ENCODE data around the gene LAPTM5. TPM values are rescaled to one million over a fixed set of nuclear protein-coding genes. Genes with fewer than 3 reads are reported as not detected.
A peak's percentile ranks its signal among the peaks of the same experiment; 100 is the strongest.

The LAPTM5 gene
- polyA plus RNA-seq, 3 donors = 1,019 to 1,669 (median 1,153) TPM

- Histone ChIP-seq H4K20me1 (ENCODE audit: insufficient read depth, low read length) (peaks cover 51% of the 10 kb centered on the region), H2AFZ (ENCODE audit: insufficient read depth, low read depth, low read length, poor library complexity, severe bottlenecking) (no peak overlapping the region), H3K4me2 (replicated peaks; ENCODE audit: extremely low read depth, low read length, poor library complexity, severe bottlenecking) (no peak overlapping the region), H3K27me3 (ENCODE audit: control insufficient read depth in 2 of 2, insufficient read depth in 2 of 2, low read length in 2 of 2) (no peaks in the 10 kb centered on the region), H3K9ac (ENCODE audit: insufficient read depth, low read length, poor library complexity, severe bottlenecking) (no peak overlapping the region), H3K9me3 (replicated peaks in 1 of 2; ENCODE audit: control insufficient read depth in 1 of 2, insufficient read depth in 1 of 2, low read length in 2 of 2) (no peaks in the 10 kb centered on the region), H3K4me1 (ENCODE audit: control insufficient read depth in 1 of 2, insufficient read depth in 2 of 2, low read length in 2 of 2) (peaks cover 55 to 59% of the 10 kb centered on the region in 2 donors), H3K79me2 (ENCODE audit: insufficient read depth, low read length) (peaks cover 23% of the 10 kb centered on the region), H3K36me3 (replicated peaks in 1 of 2; ENCODE audit: control insufficient read depth in 1 of 2, insufficient read depth in 2 of 2, low read length in 2 of 2) (no peaks in the 10 kb centered on the region), H3K27ac (ENCODE audit: low read depth in 1 of 2, low read length in 2 of 2) (no peak overlapping the region), H3K4me3 (replicated peaks in 1 of 3; ENCODE audit: low read depth in 2 of 3, low read length in 3 of 3) (no peak overlapping the region)
- DNase-seq = peak in 2 of 3 donors; percentile 46 to 55
- Mint-ChIP-seq H3K4me3 (peak overlapping the region in 1 of 2 donors; percentile 30), H3K27me3 (ENCODE audit: low read depth in 3 of 3) (peaks cover 0 to 2% (median under 1%) of the 10 kb centered on the region in 3 donors), H3K36me3 (no peaks in the 10 kb centered on the region), H3K27ac (peak overlapping the region in 1 of 7 donors; percentile 33), H3K4me1 (peaks cover 55% of the 10 kb centered on the region), H3K9me3 (peaks cover 0 to 3% (median 0%) of the 10 kb centered on the region in 7 donors)
- TF ChIP-seq, protein P1, sequence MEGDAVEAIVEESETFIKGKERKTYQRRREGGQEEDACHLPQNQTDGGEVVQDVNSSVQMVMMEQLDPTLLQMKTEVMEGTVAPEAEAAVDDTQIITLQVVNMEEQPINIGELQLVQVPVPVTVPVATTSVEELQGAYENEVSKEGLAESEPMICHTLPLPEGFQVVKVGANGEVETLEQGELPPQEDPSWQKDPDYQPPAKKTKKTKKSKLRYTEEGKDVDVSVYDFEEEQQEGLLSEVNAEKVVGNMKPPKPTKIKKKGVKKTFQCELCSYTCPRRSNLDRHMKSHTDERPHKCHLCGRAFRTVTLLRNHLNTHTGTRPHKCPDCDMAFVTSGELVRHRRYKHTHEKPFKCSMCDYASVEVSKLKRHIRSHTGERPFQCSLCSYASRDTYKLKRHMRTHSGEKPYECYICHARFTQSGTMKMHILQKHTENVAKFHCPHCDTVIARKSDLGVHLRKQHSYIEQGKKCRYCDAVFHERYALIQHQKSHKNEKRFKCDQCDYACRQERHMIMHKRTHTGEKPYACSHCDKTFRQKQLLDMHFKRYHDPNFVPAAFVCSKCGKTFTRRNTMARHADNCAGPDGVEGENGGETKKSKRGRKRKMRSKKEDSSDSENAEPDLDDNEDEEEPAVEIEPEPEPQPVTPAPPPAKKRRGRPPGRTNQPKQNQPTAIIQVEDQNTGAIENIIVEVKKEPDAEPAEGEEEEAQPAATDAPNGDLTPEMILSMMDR (IDR thresholded peaks at IDR 0.05) = no peak
- WGBS (ENCODE audit: insufficient coverage) = 72% methylated on average over 3 of the region's 7 CpGs
- intact Hi-C loops (cut with micrococcal nuclease) = no loop called here
These were observed 5.5 kb upstream of the LAPTM5 start for GRCh38 chr1:30762930-30763650.

DNA sequence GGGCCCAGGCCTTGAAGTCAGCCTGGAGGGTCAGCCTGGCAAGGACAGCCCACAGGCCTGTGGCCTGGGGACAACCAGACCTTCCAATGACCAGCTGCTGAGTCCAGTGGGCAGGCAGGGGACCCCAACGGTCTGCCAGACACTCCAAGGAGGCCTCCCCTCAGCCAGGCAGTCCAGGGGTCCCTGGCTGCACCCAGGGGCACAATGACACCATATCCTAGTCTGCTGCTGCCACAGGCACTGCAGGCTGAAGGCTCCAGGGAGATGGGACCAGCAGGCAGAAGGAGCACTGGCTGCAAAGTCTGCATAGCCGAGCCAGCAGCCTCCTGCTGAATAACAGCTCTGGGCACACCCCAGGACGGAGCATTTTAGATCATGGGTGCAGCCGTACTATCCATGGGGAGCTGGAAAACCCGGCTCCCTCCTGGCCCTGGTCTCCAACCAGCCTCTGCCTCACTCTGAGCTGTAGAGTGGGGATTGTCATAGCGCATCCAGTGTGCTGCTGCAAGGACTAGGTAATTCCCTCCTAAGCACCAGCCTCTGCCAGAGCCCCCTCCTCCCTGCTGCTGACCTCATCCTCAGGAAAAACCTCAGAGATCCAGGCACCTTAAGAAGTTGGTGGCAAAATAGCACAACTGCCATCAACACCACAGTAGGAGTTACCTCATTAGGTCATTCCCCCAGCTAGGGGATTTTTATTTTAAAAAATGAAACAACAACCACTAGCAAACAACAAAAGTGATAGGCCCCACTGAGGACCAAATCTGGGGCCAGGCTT lies 4.8 kb upstream of the LAPTM5 start:
- peak overlapping the region in 1 of 2 donors; percentile 65 for H3K27ac ChIP-seq (ENCODE audit: low read depth in 1 of 2, low read length in 2 of 2)

More for the DNA sequence above, 4.8 kb upstream of the LAPTM5 start:
- intact Hi-C loops (cut with micrococcal nuclease) = no loop called here
- WGBS (ENCODE audit: insufficient coverage) = 95% methylated on average over 5 of the region's 6 CpGs
- Histone ChIP-seq H3K4me2 (replicated peaks; ENCODE audit: extremely low read depth, low read length, poor library complexity, severe bottlenecking) (no peak overlapping the region), H3K4me1 (ENCODE audit: control insufficient read depth in 1 of 2, insufficient read depth in 2 of 2, low read length in 2 of 2) (peaks cover 59 to 63% of the 10 kb centered on the region in 2 donors), H2AFZ (ENCODE audit: insufficient read depth, low read depth, low read length, poor library complexity, severe bottlenecking) (no peak overlapping the region), H3K79me2 (ENCODE audit: insufficient read depth, low read length) (peaks cover 30% of the 10 kb centered on the region), H3K9me3 (replicated peaks in 1 of 2; ENCODE audit: control insufficient read depth in 1 of 2, insufficient read depth in 1 of 2, low read length in 2 of 2) (no peaks in the 10 kb centered on the region), H3K27me3 (ENCODE audit: control insufficient read depth in 2 of 2, insufficient read depth in 2 of 2, low read length in 2 of 2) (no peaks in the 10 kb centered on the region), H3K4me3 (replicated peaks in 1 of 3; ENCODE audit: low read depth in 2 of 3, low read length in 3 of 3) (no peak overlapping the region), H3K9ac (ENCODE audit: insufficient read depth, low read length, poor library complexity, severe bottlenecking) (no peak overlapping the region), H3K36me3 (replicated peaks in 1 of 2; ENCODE audit: control insufficient read depth in 1 of 2, insufficient read depth in 2 of 2, low read length in 2 of 2) (no peaks in the 10 kb centered on the region), H4K20me1 (ENCODE audit: insufficient read depth, low read length) (peaks cover 54% of the 10 kb centered on the region)
- no peak for DNase-seq
- TF ChIP-seq, protein P1 (IDR thresholded peaks at IDR 0.05) = no peak
- no peak overlapping the region for H3K4me3 Mint-ChIP-seq
- no peak overlapping the region for H3K27ac Mint-ChIP-seq
- peaks cover 59% of the 10 kb centered on the region for H3K4me1 Mint-ChIP-seq
- H3K36me3 Mint-ChIP-seq = no peaks in the 10 kb centered on the region
- H3K9me3 Mint-ChIP-seq = peaks cover 0 to 5% (median 0%) of the 10 kb centered on the region in 7 donors
- H3K27me3 Mint-ChIP-seq (ENCODE audit: low read depth in 3 of 3) = peaks cover 0 to 2% (median 0%) of the 10 kb centered on the region in 3 donors
